ENCODE data around the gene PAX3.

DNA sequence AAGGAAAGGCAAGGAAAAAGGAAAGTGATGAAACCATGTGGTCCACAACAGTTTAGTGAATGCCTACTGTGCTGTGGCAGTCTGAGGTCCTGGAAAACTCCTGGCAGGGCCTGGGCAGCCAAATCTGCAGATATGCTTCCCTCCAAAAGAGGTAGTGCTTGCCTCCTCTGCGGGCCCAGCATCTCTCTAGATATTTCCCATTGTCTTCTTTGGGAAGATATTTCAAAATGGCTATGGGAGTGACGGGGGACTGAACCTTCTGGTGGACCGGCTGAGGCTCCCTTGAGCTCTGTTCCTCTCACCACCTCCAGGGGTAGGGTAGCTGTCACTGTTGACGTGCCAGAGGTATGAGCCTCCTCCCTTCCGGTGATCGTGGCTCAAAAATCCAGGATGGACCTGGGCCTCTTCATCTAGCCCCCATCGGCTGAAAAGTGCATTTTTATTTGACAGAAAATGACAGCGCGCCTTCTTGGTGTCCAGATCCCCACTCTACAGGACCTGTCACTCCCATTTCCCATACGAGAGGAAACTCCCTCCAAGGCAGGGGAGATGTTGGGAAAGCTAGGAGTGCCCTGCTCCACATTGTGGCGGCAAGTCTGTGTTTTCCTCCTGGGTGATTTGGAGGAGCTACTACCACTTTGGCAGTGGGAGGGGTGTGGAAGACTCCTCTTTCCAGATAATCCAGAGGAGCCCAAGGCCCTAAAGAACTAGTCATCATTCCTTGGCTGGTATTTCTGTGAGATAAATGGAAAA, 9.4 kb upstream of the PAX3 start:
- TF ChIP-seq ZNF274 (IDR thresholded peaks at IDR 0.05; ENCODE audit: low read depth, low read length) (no peak), SUZ12 (IDR thresholded peaks at IDR 0.05; ENCODE audit: extremely low read depth, insufficient read depth, insufficient read length) (no peak)
